H7 (cell line): ENCODE measurements around the gene ZNF697. TPM values are rescaled to one million over a fixed set of nuclear protein-coding genes. Genes with fewer than 3 reads are reported as not detected.
"Not testable (repeated sequence)": the region's sequence is repeated elsewhere in the genome, so short reads cannot be mapped to it uniquely, and the experiment has no call there.

ENCODE experiments used
- DNase-seq: peaks from one replicate; pipeline ENCODE4 v3.0.0; 2012
- H3K27me3 ChIP-seq: 2 replicates; pipeline ENCODE4 v1.6.0; 2011; ENCODE audit warnings: mild to moderate bottlenecking, low read length; ENCODE audit not compliant: control insufficient read depth, insufficient read depth
- H3K36me3 ChIP-seq: replicated peaks from 2 replicates; pipeline ENCODE4 v1.5.1; 2011; ENCODE audit warnings: low read length; ENCODE audit not compliant: control insufficient read depth, insufficient read depth
- H3K4me3 ChIP-seq: 2 replicates; pipeline ENCODE4 v1.5.1; 2011; ENCODE audit warnings: low read depth, mild to moderate bottlenecking, control low read depth, low read length, moderate library complexity; ENCODE audit not compliant: insufficient read depth
- total RNA-seq: library from RNA; depleted of rRNA; stranded (reverse); fragments of >200 nt; shearing (Covaris generic); gene quantifications from 2 replicates; pipeline ENCODE4 v1.2.3, GENCODE V29; 2014; rRNA removed

Gene ZNF697
- total RNA-seq = 17.3 and 20.1 TPM in 2 replicates

DNA sequence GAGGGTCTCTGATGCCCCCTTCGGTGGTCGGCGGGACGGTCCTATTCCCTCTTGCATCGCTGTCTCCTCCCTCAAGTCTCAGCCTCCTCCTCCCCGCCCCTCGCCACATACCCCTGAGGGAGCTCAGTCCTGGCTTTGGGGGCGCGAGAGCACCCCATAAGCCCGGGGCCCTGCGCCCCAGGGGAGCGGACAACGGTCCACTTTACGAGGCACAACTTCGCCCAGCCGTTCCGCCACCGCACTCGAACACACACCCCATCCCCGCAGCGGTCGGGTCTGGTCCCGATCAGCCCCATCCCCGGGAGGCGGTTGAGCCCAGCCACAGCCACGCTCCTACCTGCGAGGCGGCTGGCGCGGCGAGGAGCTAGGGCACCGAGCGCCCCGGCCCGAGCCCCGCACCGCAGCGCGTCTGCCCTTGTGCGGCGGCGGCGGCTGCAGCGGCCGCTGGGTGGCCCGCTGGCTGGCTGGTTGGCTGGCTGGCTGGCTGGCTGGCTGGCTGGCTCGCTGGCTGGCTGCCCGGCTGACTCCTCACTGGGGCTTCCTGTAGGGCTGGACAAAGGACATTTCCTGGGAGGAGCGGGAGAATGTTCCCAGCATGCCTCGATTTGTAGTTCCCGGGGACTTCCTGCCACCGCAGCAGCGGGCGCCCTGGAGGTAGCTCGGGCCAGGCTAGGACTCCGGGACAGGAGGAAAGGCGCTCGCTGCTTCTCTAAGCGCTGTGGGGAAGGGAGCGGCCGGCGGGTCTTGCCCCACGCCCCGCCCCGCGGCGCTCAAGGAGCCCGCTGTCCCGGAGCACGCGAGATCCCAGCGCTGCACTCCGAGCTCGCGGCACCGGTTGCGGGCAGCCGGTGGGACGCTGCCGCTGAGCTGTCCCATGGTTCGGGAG, at the start of gene ZNF697:
TSS of gene ZNF697 (minus strand) at position 533 of the 886 bp plus-strand sequence. CDS start 22,166 bp downstream, outside the sequence.
- H3K36me3 ChIP-seq = no peaks in the 10 kb centered on the region
- DNase-seq = peak; percentile 93
- H3K27me3 ChIP-seq = no peaks in the 10 kb centered on the region; the same call in 1 of the 2 replicates
- H3K4me3 ChIP-seq = peak within 1 kb of the TSS; percentile 75

DNA sequence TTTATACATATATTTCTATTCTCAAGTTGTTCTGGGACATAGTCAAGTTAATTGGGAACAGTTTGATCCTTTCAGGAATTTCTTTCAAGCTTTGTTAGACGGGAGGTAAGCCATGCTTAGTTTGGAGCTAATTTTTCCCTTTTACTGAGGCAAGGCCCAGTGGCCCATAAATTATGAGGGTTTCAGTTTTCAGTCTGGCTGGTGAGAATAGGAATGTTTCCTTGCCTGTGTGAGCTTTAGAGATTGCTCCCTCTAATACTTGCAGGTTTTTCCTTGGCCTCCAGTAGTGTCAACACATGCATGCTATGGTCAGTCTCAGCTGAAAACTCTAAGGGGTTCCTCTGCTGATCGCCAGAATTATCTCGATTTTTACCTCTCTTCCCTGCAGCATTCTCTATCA, 49.5 kb upstream of the ZNF697 start:
- Histone ChIP-seq H3K4me3 (no peak overlapping the region), H3K36me3 (no peaks in the 10 kb centered on the region), H3K27me3 (no peaks in the 10 kb centered on the region)
- no peak for DNase-seq

DNA sequence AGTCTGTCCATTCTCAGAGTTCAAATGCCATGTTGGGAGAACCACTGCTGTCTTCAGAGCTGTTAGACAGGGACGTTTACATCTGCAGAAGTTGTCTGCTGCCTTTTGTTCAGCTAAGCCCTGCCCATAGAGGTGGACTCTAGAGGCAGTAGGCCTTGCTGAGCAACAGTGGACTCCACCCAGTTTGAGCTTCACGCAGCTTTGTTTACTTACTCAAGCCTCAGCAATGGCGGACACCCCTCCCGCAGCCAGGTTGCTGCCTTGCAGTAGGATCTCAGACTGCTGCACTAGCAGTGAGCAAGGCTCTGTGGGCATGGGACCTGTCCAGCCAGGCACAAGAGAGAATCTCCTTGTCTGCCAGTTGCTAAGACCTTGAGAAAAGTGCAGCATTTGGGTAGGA, 48.8 kb upstream of the ZNF697 start:
- DNase-seq, H3K4me3 ChIP-seq, H3K36me3 ChIP-seq, H3K27me3 ChIP-seq: not testable (repeated sequence)

DNA sequence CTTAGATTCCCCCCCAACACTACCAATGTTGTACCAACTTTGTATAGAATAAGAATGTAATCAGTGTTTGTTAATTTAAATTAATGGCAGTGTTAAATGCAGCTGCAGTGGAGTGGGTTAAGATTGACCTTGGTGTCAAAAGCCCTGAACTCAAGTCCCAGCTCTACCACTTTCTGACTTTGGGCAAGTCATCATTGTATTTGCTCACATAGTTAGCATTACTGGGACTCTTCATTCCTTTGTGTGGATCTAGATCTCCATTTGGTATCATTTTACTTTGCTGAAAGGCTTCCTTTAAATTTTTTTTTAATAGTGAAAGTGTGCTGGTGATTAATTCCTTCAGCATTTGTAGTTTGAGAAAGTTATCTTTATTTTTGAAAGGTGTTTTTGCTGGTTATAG, 41.4 kb upstream of the ZNF697 start:
- Histone ChIP-seq H3K27me3 (no peaks in the 10 kb centered on the region), H3K36me3 (no peaks in the 10 kb centered on the region), H3K4me3 (no peak overlapping the region)
- no peak for DNase-seq

DNA sequence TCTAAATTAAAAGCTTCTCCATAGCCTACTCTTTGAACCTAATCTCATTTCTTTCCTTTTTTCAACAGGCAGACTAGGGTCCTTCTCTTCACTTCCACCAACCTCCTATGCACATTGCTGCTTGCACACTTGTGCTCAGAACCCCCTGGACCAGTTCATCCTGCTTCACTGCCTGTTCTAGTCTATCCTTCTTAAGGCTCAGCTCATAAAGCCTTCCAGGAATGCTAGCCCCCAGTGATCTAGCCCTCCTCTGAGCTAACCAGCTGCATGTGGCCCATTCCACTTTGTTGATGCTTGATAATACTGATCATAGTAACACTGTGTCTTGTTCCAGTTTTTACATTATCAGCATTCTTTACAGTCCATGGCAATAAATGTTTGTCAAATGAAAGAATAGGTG, 40.7 kb upstream of the ZNF697 start:
- H3K4me3 ChIP-seq = no peak overlapping the region
- no peaks in the 10 kb centered on the region for H3K36me3 ChIP-seq
- no peaks in the 10 kb centered on the region for H3K27me3 ChIP-seq
- no peak for DNase-seq

DNA sequence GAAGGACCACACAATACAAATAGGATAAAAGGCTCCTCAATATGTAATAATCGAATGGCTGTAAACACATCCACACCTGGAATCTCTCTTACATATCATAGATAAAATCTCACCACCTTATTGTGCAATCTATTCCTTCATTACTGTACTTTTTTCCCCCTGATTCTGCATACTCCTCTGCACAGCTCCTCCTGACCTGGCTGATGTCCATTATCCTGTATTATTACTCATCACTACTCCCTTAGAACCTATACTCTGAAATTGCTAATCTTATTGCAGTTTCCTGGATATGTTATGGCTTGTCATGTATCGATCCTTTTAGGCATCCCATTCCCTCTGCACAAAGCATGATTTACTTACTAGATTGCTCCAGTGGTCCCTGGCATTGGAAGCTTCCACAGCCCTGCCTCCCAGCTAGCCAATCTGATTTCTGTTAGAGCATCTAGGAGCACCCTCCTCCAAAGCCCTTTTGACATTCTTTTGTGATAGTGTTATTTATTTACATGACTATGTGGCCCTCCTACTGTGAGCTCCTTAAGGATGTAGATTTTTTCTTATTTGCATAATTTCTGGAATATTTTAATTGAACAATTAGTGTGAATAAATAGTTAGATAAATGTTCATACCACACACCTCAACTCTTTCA, 39.5 kb upstream of the ZNF697 start:
- no peaks in the 10 kb centered on the region for H3K27me3 ChIP-seq
- DNase-seq = peak; percentile 57
- H3K36me3 ChIP-seq = no peaks in the 10 kb centered on the region
- no peak overlapping the region for H3K4me3 ChIP-seq

DNA sequence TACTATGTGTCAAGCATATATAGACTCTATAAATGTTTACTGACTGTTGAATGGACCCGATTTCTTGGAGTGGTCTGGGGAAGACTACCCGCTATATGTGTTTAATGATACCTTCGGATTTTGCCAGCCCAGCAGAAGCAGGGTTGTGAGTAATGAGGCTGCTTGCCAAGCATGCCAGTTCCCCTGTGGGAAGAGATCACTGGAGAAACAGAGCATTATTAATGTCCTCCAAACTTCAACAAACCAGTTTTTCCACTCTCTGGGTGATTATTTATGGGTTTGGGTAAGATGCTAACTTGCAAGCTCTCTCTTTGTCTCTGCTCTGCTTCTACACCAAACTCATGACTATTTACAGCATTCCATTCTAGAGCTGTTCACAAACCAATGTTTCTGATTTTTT, 38.6 kb upstream of the ZNF697 start:
- no peak for DNase-seq
- H3K36me3 ChIP-seq = no peaks in the 10 kb centered on the region
- H3K27me3 ChIP-seq = no peaks in the 10 kb centered on the region
- H3K4me3 ChIP-seq = no peak overlapping the region

DNA sequence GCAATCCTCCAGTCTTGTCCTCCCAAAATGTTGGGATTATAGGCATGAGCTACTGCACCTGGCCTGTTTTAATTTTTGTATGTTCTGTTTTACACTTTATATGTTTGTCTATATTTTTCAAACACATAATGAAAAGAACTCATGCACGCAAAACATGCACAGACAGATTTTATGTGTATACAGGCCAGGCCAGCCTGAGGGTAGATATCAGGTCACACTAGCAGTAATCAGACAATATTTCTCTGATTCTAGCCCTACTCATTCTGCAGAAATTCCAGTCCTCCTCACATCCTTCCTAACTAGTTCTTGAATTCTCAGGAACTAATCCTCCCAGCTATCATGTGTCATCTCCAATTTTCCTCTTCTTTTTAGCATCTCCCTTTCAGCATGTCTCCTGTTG, 35.8 kb upstream of the ZNF697 start:
- no peak for DNase-seq
- H3K36me3 ChIP-seq = no peaks in the 10 kb centered on the region
- H3K27me3 ChIP-seq = no peaks in the 10 kb centered on the region
- H3K4me3 ChIP-seq = no peak overlapping the region

DNA sequence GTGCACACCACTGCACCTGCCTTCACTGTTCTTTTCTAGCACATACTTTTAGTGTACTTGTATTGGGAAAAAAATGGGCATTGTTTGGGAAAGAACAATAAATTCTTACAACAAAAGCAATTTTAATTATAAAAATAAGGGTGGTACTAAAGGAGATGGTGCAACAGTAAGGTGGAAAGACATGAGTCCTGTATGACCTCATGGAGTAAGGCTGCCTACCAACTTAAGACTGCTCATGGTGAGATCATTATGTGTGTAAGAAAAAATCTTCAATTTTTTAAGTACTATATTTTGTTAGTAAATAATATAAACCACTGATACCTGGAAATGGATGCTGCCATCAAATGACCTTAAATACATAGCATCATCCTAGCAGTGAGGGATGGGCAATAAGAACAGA, 34.1 kb upstream of the ZNF697 start:
- H3K4me3 ChIP-seq = no peak overlapping the region
- no peak for DNase-seq
- no peaks in the 10 kb centered on the region for H3K36me3 ChIP-seq
- no peaks in the 10 kb centered on the region for H3K27me3 ChIP-seq

DNA sequence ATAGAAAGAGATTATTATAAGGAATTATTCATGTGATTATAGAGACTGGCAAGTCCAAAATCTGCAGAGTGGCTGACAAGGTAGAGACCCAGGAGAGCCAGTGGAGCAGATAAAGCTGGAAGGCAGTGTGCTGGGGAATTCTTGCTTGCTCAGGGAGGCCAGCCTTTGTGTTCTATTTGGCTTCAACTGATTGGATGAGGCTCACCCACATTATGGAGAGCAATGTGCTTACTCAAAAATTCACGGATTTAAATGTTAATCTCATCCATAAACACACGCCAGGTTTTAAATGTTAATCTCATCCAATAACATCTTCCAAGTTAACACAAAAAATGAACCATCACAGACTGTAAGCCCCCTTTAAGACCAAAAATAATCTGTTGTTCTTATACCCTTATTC, 33.5 kb upstream of the ZNF697 start:
- H3K4me3 ChIP-seq = no peak overlapping the region
- no peaks in the 10 kb centered on the region for H3K36me3 ChIP-seq
- no peaks in the 10 kb centered on the region for H3K27me3 ChIP-seq
- DNase-seq = no peak

DNA sequence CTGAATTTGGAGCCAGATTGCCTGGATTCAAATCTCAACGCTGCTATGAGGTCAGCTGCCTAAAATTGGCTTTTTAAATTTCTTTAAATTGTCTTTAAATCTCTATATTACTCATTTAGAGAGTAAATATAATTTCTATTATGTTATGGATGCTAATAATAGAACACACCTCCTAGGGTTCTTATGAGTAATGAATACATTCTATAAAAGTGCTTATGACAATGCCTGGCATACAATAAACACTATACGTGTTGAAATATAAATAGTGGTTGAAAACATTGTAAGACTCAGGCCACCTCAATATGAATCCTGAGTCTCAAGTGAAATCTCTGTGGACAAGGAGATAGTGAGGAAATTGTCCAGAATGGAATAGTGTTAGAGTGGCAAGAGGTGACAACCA, 32.7 kb upstream of the ZNF697 start:
- Histone ChIP-seq H3K27me3 (no peaks in the 10 kb centered on the region), H3K4me3 (no peak overlapping the region), H3K36me3 (no peaks in the 10 kb centered on the region)
- DNase-seq = no peak

DNA sequence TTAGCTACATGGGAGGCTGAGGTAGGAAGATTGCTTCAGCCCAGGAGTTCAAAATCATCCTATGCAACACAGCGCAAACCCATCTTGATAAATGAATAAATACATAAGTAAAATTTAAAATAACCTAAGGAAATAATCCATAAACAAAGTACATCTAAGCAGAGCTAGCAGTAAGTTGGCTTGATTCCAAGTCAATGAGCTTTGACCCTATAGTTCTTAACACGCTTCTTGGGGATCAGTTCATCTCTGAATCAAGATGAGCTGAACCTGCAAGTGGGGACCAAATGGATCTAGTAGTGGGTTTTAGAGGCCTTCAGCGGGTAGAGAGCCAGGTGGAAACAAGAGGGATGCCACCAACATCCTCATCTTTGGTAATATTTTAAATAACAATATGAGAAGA, 32.1 kb upstream of the ZNF697 start:
- Histone ChIP-seq H3K36me3 (no peaks in the 10 kb centered on the region), H3K27me3 (no peaks in the 10 kb centered on the region), H3K4me3 (no peak overlapping the region)
- DNase-seq = no peak

DNA sequence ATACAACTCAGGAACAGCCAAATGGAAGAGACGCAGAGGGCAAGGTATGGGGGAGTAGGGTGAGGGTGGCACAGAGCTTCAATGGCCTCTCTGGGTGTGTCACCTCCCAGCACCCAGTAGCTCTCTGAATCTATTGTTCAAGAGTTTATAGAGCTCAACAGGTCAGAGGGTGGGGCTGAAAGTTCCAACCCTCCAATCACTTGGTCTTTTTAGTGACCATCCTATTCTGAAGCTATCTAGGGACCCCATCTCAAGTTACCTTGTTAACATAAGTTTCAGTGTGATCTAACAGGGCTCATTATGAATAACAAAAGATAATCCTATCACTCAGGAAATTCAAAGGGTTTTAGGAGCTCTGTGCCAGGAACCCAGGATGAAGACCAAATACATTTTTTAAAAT, 31.2 kb upstream of the ZNF697 start:
- no peak overlapping the region for H3K4me3 ChIP-seq
- peak; percentile 48 for DNase-seq

DNA sequence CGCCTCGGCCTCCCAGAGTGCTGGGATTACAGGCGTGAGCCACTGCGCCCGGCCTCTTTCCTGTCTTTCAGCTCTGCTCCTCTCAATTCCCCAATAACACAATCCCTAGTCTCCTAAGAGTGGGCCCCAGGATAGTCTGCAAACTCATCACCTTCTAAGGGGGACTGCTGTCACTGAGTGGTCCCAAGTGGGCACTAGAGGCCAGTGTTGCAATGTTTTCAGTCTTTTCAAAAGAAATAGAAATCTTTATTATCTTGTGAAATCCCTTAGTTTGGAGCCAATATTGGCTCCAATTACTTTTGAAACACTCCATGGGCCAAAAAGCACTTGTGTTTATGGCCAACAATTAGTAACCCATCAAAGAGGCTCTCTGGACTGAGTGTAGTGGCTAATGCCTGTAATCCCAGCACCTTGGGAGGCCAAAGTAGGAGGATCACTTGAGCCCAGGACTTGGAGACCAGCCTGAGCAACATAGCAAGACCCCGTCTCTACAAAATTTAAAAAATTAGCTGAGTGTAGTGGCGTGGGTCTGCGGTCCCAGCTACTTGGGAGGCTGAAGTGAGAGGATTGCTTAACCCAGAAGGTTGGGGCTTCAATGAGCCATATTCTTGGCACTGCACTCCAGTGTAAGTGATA, 28.6 kb upstream of the ZNF697 start:
- H3K4me3 ChIP-seq = no peak overlapping the region
- peak; percentile 45 for DNase-seq
- no peaks in the 10 kb centered on the region for H3K27me3 ChIP-seq
- no peaks in the 10 kb centered on the region for H3K36me3 ChIP-seq

More for the DNA sequence above, 31.2 kb upstream of the ZNF697 start:
- Histone ChIP-seq H3K27me3 (no peaks in the 10 kb centered on the region), H3K36me3 (no peaks in the 10 kb centered on the region)
